Activated CD4-positive, alpha-beta T cell treated with anti-CD3 and anti-CD28 coated beads, Interleukin-2, amount 50 U/mL, for 4 hours (primary cell): ENCODE measurements around the gene MRPL43.
A peak's percentile ranks its signal among the peaks of the same experiment; 100 is the strongest.
"Not testable (repeated sequence)": the region's sequence is repeated elsewhere in the genome, so short reads cannot be mapped to it uniquely, and the experiment has no call there.

ENCODE experiments used
- DNase-seq, 2 experiments: peaks; one replicate each; pipeline ENCODE4 v3.0.0-alpha.2; 2020

MRPL43 gene

DNA sequence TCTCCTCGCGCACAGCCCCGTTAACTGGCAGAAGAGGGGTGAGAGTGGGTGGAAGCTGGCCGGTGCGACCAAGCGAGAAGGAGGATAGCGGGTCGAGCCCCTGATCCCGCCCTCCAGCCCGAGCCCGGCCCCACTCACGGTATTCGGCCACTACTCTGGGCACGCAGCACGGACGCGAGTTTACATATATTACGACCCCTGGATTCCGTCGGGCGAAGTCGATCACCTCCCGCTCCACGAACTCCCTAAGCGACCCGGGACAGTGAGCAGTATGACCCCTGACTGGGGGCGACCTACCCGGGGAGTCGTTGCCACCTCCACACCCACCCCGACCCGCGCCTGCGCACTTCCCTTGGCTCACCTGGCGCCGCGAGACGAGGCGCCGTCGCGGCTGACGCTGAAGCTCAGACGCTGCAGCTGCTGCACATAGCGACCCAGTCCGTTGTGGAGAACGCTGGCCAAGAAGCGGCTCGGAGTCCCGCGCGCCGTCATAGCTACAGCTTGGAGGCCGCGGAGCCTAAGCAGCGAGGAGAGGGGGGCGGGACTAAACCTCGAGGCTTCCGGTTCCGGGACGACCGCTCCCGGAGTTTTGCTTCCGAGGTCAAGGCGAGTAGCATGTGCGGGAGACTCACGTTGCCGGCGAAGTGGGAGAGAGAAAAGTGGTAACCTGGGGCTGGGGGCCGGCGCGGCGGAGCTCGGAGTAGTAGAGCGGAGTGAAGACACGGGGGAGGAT lies at the start of gene MRPL43, which contains the start of gene TWNK:
MRPL43 (minus strand) TSS at position 546 of the 733 bp plus-strand sequence; CDS start at position 492, 54 bp downstream.
TWNK (plus strand) TSS at position 592 of the 733 bp plus-strand sequence. CDS start 668 bp downstream, outside the sequence.
- DNase-seq = peak; percentile 82 to 85

DNA sequence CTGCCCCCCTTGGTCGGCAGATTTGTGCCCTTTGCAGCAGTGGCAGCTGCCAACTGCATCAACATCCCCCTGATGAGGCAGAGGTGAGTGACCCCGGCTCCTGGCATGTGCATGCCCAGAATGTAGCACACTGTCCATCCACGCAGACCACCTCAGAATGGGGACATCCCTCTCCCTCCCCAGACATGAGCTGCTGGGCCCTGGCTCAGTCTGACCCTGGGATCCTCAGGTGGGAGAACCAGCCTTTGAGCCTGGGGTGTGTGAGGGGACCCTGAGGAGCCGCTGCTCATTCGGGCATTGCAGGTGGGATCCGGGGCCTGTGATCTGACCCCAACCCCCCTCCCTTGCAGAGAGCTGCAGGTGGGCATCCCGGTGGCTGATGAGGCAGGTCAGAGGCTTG lies 49.4 kb upstream of the MRPL43 start:
- DNase-seq = no peak

DNA sequence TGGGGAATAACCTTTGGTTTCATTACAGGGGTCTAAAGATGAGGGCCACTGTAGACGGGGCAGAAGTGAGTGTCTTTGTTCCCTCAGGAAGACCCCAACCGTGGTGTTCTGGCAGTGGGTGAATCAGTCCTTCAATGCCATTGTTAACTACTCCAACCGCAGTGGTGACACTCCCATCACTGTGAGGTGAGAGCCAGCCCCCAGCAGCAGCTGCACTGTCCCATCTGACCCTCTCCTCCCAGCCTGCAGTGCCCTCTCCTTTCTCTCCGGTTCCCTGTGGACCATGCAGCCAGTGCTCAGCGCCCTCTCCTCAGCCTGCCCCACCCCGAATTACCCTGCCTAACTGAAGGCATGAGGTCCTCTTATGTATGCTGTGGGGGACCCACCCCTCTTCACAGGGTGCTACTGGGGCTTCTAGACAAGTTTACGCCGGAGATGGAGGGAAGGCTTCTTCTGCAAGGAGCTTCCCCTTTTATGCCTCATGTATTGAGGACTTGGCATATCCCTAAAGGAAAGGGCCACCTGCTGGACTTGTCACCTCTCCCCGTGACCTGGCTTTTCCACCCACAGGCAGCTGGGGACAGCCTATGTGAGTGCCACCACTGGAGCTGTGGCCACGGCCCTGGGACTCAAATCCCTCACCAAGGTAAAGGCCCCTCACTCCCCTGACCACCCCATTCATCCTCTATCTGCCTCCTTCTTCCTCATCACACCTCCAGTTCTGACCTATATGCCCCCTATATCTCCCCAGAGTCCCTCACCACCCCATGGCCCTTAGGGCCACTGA lies 48.8 kb upstream of the MRPL43 start:
- no peak for DNase-seq

DNA sequence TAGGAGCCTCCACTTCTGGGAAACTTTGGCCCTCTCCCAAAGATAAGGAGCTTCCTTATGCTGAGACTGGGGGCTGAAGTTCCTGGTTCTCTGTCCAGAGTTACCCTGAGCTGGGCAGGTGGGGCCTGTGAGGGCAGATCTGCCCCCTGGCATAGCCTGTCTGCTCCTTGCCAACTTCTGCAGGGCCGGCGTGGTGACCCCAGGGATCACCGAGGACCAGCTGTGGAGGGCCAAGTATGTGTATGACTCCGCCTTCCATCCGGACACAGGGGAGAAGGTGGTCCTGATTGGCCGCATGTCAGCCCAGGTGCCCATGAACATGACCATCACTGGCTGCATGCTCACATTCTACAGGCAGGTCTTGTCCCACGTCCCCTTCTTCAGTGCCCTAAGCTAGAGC lies 48.0 kb upstream of the MRPL43 start:
- no peak for DNase-seq

DNA sequence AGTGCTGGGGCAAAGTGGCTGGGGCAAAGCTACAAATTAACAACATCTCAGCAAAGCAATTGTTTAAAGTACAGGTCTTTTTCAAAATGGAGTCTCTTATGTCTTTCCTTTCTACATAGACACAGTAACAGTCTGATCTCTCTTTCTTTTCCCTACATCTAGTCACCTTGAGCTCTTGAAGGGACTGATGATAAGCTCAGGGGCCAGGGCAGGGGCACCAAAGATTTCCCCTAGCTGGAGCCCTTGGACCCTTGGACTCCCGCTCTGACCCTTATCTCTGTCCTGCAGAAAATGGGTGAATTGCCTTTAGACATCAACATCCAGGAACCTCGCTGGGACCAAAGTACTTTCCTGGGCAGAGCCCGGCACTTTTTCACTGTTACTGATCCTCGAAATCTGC lies 47.1 kb upstream of the MRPL43 start:
- not testable (repeated sequence) for DNase-seq

DNA sequence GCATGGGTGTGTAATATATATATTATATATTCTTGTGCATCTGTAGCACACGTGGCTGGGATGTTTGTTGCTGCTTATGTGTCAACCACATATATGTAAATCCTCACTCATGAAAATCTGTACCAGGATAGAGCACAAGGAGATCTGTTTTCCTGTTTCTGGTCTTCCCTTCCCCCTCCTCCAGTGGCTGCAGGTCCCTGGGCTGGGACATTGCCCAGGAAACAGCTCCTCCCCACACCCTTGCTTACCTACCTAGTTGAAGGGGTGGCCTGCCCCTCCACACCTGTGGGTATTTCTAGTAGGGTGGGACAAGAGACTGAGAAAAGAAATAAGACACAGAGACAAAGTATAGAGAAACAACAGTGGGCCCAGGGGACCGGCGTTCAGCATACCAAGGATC lies 46.0 kb upstream of the MRPL43 start:
- DNase-seq = no peak

DNA sequence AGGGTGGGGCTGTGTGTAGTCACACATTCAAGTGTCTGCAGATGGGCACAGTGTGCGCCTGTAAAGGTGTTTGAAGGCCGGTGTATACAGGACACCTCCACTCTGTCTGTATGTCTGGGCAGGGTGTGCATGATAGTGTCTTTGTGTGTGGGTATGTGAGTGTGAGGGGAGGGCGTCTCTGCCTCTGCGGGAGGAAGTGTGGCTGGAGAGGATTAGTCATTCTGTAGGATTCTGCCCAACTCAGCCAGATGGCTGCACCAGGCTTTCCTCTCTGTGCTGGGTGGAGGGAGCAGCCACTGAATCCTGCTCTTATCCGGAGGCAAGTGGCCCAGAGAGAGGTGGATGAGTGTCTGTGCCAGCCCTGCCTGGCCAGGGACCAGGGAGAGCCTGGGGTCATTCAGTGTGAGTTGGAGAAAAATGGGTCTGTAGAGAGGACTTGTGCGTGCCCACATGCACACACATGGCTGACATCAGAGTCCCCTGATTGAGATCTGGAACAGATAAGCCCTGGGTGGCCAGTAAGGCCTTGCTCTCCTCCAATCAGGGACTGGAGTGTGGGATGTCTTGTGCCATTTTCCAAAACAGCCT lies 45.4 kb upstream of the MRPL43 start:
- peak; percentile 56 to 64 for DNase-seq

DNA sequence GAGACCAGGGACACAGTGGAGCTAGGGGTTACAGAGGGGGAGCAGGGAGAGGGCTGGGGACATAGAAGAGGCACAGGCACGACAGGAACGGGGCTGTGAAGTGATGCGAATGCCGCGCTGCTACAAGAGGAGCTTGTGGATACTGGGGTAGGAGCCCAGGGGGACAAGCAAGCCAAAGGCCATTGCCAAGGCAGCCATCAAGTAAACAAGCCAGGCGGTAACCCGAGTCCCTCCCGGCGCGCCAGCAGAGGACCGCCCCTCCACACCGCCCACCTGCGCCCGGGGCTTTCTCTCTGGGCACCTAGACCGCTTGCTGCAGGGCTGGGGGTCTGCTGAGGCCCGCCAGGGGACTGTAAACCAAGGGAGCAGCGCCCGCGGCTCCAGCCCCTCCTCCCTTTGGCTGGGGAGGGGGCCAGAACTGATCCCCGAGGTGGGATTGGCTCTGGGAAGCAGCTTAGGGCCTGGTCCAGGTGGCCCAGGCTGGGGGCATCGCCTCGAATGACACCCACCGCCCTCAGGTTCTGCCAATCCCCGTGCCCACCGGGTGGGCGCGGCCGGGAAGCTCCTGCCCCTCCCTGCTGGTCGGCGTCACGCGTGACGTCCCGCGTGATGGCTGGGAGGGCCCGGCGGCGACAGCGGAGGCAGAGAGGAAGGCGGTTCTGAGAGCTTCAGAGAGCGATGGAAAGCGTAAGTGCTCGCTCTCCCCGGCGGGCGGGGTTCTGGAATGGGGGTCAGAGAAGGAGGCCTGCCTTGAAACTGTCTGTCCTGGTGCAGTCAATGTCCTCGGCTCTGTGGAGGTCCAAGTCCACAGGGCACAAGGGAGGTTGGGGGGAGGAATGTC lies 44.7 kb upstream of the MRPL43 start:
- DNase-seq = peak; percentile 67 to 70

DNA sequence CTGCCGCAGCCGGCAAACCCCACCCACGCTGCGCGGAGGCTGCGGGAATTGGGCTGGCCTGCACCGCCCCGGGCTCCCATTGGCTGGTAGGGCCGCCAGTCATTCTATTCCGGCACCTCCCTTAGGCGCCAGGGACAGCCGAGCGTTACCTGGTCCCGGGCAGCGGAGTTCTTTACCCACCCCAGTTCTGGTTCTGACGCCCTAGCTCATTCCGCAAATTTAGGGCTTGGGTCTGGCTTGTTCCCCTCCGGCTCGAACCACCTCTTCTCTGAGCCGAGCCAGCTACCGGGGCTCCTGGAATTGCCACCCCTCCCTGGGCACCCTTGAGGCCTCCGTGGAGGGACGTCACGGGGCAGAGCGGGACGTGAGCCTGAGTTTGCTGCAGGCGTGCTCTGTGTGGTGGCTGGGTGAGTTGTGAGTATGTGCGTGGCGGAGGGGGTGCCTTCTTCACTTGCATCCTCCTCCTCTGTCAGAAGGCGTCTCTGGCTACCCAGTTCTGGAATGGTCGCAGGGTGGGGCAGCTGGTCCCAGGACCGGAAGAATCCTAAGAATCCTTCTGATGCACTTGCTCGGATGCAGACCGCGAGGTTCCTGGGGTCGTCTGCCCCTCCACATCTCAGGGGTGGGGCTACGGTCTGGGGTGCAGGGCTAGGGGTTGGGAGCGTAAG lies 44.0 kb upstream of the MRPL43 start, which contains the start of the genes PDZD7 and SFXN3:
PDZD7 (minus strand) TSS at position 2 of the 668 bp plus-strand sequence. CDS start 910 bp downstream, outside the sequence.
SFXN3 (plus strand) TSS at position 107 of the 668 bp plus-strand sequence. CDS start 3,461 bp downstream, outside the sequence.
- peak; percentile 96 for DNase-seq

DNA sequence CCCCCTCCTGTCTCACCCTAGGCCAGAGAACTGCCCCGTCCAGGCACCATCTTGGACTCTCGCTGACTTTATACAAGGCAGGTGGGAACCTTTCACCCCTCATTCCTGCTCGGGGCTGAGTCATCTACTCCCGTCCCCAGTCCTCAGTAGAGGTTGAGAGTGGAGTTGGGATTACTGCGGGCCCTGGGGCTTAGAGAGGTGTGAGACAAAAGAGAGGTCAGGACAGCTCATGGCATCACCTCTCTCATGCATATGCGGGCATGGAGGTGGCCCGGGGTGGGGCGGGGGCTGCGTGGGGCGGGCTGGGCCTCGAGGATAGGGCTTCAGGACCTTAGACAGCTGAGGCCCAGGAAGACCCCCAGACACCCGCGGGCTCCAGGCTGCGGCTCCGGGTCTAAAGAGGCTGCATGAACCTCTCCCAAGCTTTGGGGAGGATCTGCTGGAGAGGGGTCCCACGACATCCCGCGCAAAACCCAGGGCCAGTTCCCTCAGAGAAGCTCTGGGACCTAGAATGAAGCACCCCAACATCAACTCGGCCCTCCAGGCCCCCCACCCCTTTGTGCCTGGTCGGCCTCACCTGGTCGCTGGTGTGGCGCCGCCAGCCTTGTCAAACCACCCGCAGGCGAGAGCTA lies 43.3 kb upstream of the MRPL43 start:
- DNase-seq = no peak

DNA sequence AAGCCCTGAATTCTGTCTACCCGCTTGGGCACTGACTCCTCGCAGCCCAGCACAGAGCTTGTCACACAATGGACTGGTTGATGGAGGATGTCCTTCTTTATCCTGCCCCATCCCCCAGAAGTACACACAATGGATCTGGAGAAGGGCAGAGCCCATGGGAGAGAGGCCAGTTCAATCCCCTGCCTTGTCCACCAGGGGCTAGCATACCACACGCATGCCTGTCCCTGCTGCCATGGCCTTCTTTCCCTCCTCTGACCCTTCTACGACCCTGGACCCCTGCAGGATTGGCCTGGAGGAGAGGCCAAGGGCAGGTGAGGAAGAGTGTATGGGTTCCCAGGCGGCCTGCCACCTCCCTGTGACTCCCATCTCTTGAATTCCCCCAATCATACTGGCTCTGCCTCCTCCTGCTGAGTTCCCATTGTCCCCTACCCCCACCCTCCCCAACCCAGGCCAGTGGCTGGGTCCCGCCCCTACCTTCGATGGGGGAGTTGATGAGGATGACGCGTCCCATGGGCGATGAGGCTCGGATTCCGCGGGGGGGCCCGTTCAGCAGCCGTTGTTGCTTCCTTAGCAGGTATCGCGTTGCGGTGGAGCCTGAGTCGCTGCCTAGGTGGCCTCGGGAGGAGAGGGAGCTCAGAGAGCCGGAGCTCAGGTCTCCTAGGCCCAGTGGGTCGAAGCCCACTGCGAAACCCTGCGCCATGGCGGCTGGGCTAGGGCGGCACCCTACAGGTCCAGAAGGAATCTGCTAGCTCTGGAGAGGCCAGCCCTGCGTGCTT lies 42.4 kb upstream of the MRPL43 start:
- no peak for DNase-seq

DNA sequence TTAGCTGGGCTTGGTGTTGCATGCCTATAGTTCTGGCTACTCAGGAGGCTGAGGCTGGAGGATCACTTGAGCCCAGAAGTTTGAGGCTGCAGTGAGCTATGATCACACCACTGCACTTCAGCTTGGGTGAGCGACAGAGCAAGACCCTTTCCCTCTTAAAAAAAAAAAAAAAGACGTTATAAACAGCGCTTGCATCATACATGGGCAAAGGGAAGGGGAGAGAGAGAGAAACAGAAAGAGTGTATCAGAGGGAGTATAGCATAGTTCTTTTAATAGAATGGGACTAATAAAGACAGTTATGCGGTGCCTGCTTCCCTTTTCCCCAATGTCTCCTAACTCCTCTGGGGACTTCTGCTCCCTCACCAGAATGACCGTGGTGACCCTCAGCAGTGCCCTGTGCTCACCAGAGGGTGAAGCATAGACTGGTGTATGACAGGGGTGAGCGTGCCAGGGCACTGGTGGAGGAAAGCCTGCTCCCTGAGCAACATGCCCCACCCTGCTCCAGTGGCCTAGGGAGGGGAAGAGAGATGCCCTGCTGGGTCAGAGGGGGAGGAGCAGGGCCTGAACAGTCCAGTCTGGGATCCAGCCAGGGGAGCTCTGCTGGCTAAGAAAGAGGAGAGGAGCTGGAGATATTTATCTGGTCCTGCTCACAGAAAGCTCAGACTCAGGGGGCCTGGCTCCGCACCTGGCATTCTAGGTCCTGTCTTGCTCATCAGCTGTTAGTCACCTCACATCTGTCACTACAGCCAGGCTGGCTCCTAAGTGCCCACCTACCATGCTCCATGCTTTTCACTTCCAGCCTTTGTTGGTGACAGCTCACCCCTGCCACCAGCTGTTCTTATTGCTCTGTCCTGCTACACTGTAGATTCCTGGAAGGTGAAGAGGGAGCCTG lies 41.4 kb upstream of the MRPL43 start:
- DNase-seq = no peak

DNA sequence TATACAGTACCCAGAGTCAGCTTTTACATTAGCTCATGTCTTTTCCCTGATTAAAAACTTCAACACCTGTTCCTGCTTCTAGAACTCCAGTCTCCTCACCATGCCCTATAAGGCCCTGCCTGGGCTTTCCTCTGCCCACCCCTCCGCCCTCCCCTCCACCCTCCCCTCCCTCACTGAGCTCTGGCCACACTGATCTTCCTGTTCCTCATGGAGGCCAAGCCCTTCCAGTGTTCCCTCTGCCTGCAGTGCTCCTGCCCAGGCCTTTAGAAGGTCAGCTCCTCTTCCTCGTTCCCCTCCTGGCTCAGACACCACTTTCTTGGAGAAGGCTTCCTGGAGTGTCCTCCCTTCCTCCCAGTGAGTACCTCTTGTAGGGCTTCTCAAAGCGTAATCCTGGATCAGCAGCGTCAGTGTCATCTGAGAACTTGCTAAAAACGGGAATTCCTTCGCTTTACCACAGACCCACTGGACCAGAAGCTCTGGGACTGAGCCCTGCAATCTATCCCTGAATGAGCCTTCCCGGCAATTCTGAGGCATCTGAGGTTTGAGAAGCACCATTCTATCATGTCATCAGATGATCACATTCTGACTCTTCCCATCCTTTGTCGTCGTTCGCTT lies 39.9 kb upstream of the MRPL43 start:
- no peak for DNase-seq

DNA sequence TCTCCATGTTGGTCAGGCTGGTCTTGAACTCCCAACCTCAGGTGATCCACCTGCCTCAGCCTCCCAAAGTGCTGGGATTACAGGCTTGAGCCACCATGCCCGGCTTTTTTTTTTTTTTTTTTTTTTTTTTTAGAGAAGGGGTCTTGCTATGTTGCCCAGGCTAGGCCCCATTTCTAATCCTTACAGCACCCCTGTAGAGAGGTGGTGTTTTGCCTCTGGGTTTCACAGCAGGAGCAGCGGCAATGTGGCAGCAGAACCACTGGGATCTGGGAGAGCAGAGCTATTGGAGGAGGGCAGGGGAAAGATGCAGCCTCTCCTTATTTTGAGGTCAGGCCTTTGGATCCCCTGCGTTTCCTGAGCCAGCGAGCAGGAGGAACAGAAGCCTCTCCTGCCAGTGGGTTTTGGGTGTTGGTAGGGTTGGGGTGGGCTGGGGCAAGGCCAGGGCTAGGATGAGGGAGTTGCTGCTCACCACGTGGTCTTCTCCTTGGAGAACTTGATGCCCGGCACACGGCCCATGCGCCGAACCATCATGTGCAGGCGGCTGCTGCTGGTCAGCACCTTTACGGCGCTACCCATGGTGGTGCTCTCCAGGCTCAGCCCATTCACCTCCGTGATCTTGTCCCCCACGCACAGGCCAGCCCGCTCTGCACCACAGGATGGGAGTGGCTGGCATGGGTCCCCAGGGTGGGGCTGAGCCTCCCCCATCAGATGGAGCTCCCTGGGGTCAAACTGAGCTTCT lies 35.8 kb upstream of the MRPL43 start:
- no peak for DNase-seq

DNA sequence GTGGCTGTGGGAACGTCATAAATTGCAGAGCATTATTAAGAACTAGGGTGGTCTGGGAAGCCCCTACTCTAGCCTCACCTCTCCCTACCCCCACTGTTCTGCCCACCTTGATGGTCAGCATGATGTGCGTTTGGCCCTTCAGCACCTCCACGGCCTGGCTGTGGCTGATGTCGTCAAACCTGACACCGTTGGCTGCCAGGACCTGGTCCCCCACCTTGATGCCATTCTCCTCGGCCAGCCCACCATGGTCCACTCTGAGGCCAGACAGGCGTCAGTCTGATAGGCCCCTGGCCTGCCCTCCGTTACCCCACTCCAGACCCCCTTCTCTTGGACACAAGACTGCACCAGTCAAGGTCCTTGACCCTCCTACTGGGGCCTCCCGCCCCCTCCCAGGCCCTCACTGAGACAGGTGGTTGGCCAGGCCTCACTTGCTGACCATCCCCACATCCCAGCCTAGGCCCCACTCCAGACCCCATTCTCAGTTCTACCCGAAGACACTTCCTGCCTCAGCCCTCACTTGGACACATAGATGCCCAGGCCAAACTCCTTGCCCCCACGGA lies 34.5 kb upstream of the MRPL43 start:
- no peak for DNase-seq

DNA sequence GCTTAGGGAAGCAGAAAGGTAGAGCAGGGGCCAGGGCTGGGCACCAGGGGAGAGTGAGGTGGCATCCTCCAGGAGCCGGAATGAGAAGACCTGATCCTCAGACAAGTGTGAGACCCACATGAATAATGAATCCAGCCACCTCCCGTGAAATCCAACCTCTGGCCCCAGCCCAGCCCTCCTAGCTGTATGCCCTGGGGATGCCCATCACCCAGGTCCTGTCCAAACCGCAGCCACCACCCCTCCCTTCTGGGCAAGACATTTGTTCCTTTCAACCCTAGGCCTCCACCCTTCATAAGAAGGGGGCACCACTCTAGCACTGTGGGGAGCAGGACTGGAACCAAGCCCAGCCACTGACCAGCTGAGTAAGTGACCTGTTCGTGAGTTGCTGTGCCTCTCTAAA lies 33.9 kb upstream of the MRPL43 start:
- no peak for DNase-seq

DNA sequence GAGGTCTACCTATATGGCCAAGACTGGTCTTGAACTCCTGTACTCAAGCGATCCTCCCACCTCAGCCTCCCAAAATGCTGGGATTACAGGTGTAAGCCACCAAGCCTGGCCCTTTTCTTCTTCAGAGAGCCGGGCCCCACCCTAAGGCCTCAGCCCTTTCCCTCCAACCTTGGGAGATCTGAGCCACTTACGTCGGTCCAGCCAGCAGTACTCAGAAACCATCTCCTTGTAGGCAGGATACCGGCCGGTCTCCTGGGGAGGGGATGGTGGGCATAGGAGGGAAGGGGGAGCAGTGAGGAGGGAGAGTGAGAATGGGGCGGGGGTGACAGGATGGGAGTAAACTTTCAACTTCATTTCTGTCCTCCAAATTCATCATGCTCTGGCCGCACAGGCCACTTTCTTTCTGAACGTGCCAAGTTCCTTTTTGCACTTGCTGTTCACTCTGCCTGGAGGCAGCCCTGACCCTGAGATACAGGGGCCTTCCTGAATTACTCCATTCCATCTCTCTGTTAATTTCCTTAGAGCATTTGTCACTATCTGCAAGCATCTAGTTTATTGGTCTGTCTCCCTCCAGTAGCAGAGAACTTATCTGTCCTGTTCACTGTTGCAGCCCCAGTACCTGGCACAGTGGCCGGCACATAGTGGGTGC lies 33.3 kb upstream of the MRPL43 start:
- DNase-seq = no peak

DNA sequence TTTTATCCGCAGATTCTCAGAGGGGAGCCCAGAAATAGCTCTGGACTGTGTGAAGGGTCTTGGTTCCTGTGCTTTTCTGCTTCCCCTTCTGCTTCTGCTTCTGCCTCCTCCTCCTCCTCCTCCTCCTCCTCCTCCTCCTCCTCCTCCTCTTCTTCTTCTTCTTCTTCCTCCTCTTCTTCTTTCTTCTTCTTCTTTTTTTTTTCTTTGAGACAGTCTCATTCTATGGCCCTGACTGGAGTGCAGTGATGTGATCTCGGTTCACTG lies 32.1 kb upstream of the MRPL43 start:
- DNase-seq = no peak
